ENCODE results near the gene RBMS3.

- no peak for TF ChIP-seq CTCF (IDR thresholded peaks at IDR 0.05; ENCODE audit: poor library complexity)
- no peak for TF ChIP-seq EZH2 (IDR thresholded peaks at IDR 0.05; ENCODE audit: borderline replicate concordance)
Observed at GRCh38 chr3:29649815-29650547, 369.1 kb downstream of the RBMS3 start.

Data from hepatocyte (in vitro differentiated cells).